ENCODE results near the gene RNF19B. TPM values are rescaled to one million over a fixed set of nuclear protein-coding genes. Genes with fewer than 3 reads are reported as not detected.

The RNF19B gene
- total and polyA plus RNA-seq, 2 of the 8 experiments (the other 6 are each of a cell fraction or from before 2014, with no cell fraction given): 9.2 to 11.2 TPM

DNA sequence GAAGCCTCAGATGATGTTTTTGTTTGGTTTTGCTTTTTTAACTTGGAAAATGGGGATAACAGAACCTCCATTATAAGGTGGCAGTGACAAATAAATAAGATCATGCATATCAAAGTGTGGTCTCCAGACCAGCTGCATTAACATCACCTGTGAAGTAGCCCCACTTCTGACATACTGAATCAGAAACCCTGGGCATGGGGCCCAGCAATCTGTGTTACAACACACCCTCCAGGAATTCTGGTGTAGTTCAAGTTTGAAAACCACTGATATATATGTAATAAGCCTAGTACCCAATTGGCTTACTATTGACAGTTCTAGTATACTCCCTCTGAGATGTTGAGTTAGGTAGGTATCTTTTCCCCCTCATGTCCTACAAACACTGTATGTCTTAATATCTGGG lies 24.1 kb upstream of the RNF19B start:
- CTCF ChIA-PET (ENCODE audit: partially characterized antibody): interaction anchor here (1.3 to 1.8 kb wide), 2 partner anchors 13 to 96 kb away, joined by 4 read pairs; no protein-coding TSS in a partner anchor
- Histone ChIP-seq H3K4me2 (ENCODE audit: insufficient read depth in 1 of 2, low read depth in 2 of 2, low read length in 2 of 2) (no peak overlapping the region), H3K56ac (replicated peaks; ENCODE audit: insufficient read length, low read depth, low read length) (no peak overlapping the region), H3K9me3 (ENCODE audit: insufficient read depth in 2 of 2, low read depth in 1 of 2, low read length in 1 of 2) (no peaks in the 10 kb centered on the region), H2AK5ac (ENCODE audit: low read depth, low read length) (no peak overlapping the region), H3K4me3 (ENCODE audit: extremely low read depth in 1 of 4, insufficient read depth in 2 of 4, low read depth in 3 of 4, low read length in 4 of 4) (no peak overlapping the region), H3K23me2 (ENCODE audit: low read depth, low read length) (no peaks in the 10 kb centered on the region), H4K91ac (replicated peaks; ENCODE audit: insufficient read length, low read length) (no peak overlapping the region), H3K79me2 (ENCODE audit: control insufficient read depth in 1 of 2, insufficient read depth in 2 of 2, low read length in 2 of 2) (no peaks in the 10 kb centered on the region), H3K9ac (replicated peaks in 1 of 4; ENCODE audit: extremely low read depth in 1 of 4, low read depth in 3 of 4, low read length in 3 of 4) (no peak overlapping the region), H3K23ac (ENCODE audit: insufficient read length) (no peak overlapping the region), H4K5ac (ENCODE audit: insufficient read length, low read depth, low read length) (no peak overlapping the region), H2BK15ac (ENCODE audit: low read length) (no peak overlapping the region), H3K14ac (ENCODE audit: insufficient read length) (no peak overlapping the region), H2AFZ (ENCODE audit: low read length) (no peak overlapping the region), H3K18ac (ENCODE audit: extremely low read depth, low read length) (no peak overlapping the region), H2BK5ac (ENCODE audit: low read depth, low read length) (no peak overlapping the region), H2BK20ac (ENCODE audit: low read length) (no peak overlapping the region), H3K27ac (ENCODE audit: low read depth, low read length) (no peak overlapping the region), H3K4ac (replicated peaks; ENCODE audit: insufficient read length, low read depth, low read length) (no peak overlapping the region), H4K8ac (ENCODE audit: extremely low read depth, insufficient read depth, low read length) (no peak overlapping the region), H3K36me3 (ENCODE audit: control insufficient read depth in 2 of 4, insufficient read depth in 4 of 4, low read length in 3 of 4) (no peaks in the 10 kb centered on the region), H3K27me3 (replicated peaks in 1 of 4; ENCODE audit: control insufficient read depth in 3 of 4, extremely low read depth in 1 of 4, insufficient read depth in 3 of 4, low read length in 3 of 4) (peaks cover 0 to 1% (median 0%) of the 10 kb centered on the region in 4 experiments; a peak in 1 of 7 replicates), H2BK12ac (ENCODE audit: low read depth, low read length) (no peak overlapping the region), H4K20me1 (replicated peaks in 1 of 2; ENCODE audit: control insufficient read depth in 1 of 2, insufficient read depth in 2 of 2, low read length in 2 of 2) (no peaks in the 10 kb centered on the region), H3K79me1 (ENCODE audit: low read depth, low read length) (peaks cover 4% of the 10 kb centered on the region), H2BK120ac (replicated peaks; ENCODE audit: low read depth, low read length) (no peak overlapping the region), H3K4me1 (replicated peaks in 1 of 4; ENCODE audit: control insufficient read depth in 3 of 4, insufficient read depth in 4 of 4, low read length in 3 of 4) (peaks cover 8 to 24% (median 12%) of the 10 kb centered on the region in 4 experiments; a peak in 6 of 7 replicates)
- TF ChIP-seq, protein P1, sequence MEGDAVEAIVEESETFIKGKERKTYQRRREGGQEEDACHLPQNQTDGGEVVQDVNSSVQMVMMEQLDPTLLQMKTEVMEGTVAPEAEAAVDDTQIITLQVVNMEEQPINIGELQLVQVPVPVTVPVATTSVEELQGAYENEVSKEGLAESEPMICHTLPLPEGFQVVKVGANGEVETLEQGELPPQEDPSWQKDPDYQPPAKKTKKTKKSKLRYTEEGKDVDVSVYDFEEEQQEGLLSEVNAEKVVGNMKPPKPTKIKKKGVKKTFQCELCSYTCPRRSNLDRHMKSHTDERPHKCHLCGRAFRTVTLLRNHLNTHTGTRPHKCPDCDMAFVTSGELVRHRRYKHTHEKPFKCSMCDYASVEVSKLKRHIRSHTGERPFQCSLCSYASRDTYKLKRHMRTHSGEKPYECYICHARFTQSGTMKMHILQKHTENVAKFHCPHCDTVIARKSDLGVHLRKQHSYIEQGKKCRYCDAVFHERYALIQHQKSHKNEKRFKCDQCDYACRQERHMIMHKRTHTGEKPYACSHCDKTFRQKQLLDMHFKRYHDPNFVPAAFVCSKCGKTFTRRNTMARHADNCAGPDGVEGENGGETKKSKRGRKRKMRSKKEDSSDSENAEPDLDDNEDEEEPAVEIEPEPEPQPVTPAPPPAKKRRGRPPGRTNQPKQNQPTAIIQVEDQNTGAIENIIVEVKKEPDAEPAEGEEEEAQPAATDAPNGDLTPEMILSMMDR (IDR thresholded peaks at IDR 0.05; ENCODE audit: control extremely low read depth in 1 of 3, insufficient read depth in 1 of 3, low read depth in 1 of 3, low read length in 3 of 3): no peak
- no peak for TF ChIP-seq TAF1 (IDR thresholded peaks at IDR 0.05; ENCODE audit: low read depth, low read length)
- no peak for TF ChIP-seq RAD21 (IDR thresholded peaks at IDR 0.05 in 1 of 2, conservative IDR thresholded peaks at IDR 0.05 in 1 of 2; ENCODE audit: low read depth in 2 of 2, low read length in 2 of 2)
- no peak for TF ChIP-seq ZNF274 (IDR thresholded peaks at IDR 0.05; ENCODE audit: borderline replicate concordance, extremely low read depth, low read length)
- no peak for TF ChIP-seq TEAD4 (IDR thresholded peaks at IDR 0.05; ENCODE audit: low read depth, low read length)
- no peak for TF ChIP-seq CHD2 (IDR thresholded peaks at IDR 0.05; ENCODE audit: low read length)
- TF ChIP-seq RXRA (IDR thresholded peaks at IDR 0.05; ENCODE audit: insufficient read depth, low read depth, low read length): no peak
- POLR2A ChIA-PET (ENCODE audit: partially characterized antibody): interaction anchor here (0.9 to 1.2 kb wide), 2 partner anchors 9 to 25 kb away, joined by 4 to 5 read pairs; partner anchors contain the start of gene RNF19B
- no peak for DNase-seq (ENCODE audit: low read depth in 1 of 2, low spot score in 2 of 2)
- no peak for FAIRE-seq
